Breast epithelium (tissue), 3 donors: ENCODE data around the gene SEPTIN8.

Experiments
- POLR2A ChIP-seq: fragments of 450-650 bp; IDR thresholded peaks from one replicate; pipeline ENCODE4 v1.6.1; 2016; ENCODE audit warnings: antibody characterized with exemption, mild to moderate bottlenecking, moderate library complexity
- POLR2AphosphoS5 ChIP-seq, 3 donors: sonication (generic); formaldehyde crosslinking; IDR thresholded peaks; one replicate each; pipeline ENCODE4 v1.6.1; 2017; ENCODE audit warnings: antibody characterized with exemption in 3 of 3

- TF ChIP-seq POLR2AphosphoS5 (IDR thresholded peaks at IDR 0.05) (no peak), POLR2A (no peak)
Measured at GRCh38 chr5:132773601-132774355, 3.3 kb downstream of the SEPTIN8 start.
